Left colon (tissue), 2 donors: ENCODE measurements around the gene PTPN21. TPM values are rescaled to one million over a fixed set of nuclear protein-coding genes. Genes with fewer than 3 reads are reported as not detected.
A peak's percentile ranks its signal among the peaks of the same experiment; 100 is the strongest.
"Not testable (repeated sequence)": the region's sequence is repeated elsewhere in the genome, so short reads cannot be mapped to it uniquely, and the experiment has no call there.

Experiments
- ATAC-seq: fragments of 200-7000 bp; cut with Tn5 transposase; one replicate; pipeline ENCODE4 v1.9.1; 2020; ENCODE audit warnings: mild to moderate bottlenecking, moderate library complexity
- DNase-seq, 2 donors: peaks; one replicate each; pipeline ENCODE4 v3.0.0-alpha.2; 2020
- intact Hi-C, 2 donors: fragments of 100-400 bp; cut with DNase I in 1 of 2; cut with micrococcal nuclease in 1 of 2; formaldehyde crosslinking; loops; one replicate each; pipeline versions ENCODE4 v1.11.2 to v1.14.0; 2022; cut with DNase I, micrococcal nuclease
- total RNA-seq, 2 donors: library from RNA; stranded (reverse); fragmentation: NEBNext Ultra II Directional; extraction: Animal tissue kit (Norgen Biotek cat#: 25700); gene quantifications; one replicate each; pipeline ENCODE4 v1.2.1, GENCODE V29; 2021
- donor health status: DM: no; HTN: no; CAD: no.
- donor health status: DM: yes; HTN: yes; CAD: no.

PTPN21 gene
- total RNA-seq, 2 donors from 2014 or later: 31.8 to 36.8 TPM

DNA sequence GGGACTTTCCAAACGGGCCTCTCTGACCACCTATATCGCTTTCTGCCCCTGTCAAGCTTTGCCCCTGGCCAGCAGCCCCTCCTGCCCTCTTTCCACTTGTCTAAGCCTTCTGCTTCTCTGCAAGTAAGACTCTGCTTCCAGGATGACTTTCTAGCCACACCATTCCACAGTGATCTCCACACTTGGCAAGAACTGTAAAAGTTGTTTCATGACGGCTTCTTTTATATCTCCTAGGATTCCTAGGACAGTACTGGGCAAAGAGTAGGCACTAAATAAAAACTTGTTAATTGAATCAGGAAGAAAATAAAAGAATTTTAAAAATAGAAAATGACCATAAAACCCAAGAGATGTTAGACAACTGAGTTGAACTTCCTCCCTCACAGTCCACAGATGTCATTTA lies 1.8 kb upstream of the PTPN21 start:
- intact Hi-C loops: no loop called here
- ATAC-seq (no peak), DNase-seq (no peak)

DNA sequence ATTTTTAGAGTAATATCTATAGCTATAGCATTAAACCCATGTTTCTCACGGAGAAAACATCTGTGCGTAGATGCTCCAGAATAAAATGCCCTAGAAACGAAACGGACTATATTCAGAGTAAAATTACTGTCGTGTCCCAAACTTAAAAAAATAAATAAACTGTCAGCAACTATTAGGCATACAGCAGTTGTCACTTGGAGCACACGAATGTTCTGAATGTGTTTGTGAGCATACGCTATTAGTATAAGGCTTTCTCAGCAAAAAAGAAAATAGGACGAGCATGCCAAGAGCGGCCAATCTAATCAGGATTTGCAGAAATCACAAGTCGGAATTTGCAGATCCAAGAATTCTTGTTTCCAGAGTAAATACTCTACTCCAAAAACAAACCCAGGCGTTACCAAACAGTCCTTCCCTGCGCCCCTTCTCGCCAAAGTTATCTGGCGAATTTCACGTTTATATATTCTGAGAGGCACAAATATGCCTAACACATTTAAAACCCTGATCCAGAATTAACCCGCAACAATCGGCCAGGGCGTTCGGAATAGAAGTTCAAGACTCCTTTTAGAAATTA lies 836 bp downstream of the PTPN21 start:
- intact Hi-C loops: loop anchor here in 1 of 2 donors (5.0 kb wide), 1 partner anchor 62 kb away; no protein-coding TSS in a partner anchor
- no peak for DNase-seq
- no peak for ATAC-seq

DNA sequence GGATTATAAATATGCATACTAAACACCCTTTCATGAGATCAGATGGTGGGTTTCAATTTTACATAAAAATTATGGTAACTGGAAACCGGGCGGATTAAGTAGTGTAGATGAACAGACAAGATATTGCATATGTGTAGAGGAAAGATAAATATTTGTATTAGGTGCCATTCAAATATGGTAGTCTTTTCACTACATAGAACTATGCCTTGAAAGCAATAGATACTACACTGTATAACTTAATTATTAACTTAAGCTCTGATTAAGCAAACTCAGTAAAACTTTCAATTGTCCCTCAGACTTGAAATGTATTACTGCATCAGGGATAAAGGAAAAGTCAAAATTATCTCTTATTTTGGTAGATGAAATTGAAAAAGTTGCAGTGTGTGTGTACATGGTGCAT lies 1.9 kb downstream of the PTPN21 start:
- intact Hi-C loops: loop anchor here in 1 of 2 donors (5.0 kb wide), 1 partner anchor 61 kb away; no protein-coding TSS in a partner anchor
- DNase-seq (no peak), ATAC-seq (no peak)

DNA sequence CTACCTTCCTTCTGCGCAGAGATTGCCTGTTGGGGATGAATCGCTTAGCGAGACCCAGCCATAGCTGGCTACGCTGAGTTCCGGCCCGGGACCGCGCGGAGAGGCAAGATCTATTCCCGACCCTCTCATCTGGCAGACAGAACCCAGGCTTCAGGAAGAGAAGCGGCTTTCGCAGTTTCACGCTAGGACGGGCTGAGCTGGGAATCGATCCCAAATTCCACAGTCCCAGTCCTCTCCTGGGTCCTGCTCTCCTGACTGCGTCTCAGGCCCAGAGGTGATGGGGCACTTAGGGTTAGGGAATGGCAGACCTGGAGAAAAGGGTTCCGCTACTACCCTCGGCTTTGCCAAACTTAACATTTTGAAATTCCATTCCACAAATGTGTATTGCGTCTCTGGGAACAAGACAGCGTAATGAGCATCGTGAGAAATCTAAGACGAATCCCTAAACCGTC lies 2.8 kb downstream of the PTPN21 start:
- DNase-seq (no peak), ATAC-seq (peak; percentile 7)
- intact Hi-C loops: loop anchor here in 1 of 2 donors (5.0 kb wide), 1 partner anchor 60 kb away; no protein-coding TSS in a partner anchor

DNA sequence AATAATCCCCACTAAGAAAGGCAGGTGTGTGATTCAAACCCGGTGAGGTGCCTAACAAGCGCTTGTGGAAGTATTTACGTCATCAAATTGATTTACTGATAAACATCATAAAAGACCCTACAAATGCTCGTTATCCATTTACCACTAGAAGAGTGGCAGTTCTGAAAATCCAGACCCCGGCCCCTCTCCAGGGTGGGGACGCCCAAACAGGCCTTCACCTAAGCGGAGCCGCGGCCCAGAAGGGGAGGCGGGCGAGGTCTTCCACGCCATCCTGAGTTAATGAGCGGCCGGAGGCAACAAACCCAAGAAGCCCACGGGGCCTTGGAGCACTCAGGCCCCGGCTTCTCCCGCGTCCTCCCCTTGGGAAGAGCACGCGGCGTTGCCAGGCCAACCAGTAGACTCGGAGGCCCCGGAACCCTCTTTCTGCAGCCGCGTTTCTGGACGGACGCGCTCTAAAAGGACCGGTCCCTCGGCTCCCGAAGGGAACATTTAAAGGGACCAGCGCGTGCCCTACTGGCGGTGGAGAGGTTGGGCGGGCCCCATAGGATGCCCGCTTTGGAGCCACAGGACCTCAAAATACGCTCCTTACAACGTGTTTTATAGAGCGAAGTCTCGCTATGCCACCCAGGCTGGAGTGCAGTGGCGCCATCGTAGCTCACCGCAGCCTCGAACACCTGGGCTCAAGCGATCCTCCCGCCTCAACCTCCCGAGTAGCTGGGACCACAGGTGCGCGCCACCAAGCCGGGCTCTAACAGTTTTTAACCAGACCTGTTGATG lies 3.5 kb downstream of the PTPN21 start:
- intact Hi-C loops: loop anchor here in 1 of 2 donors (5.0 kb wide), 1 partner anchor 59 kb away; no protein-coding TSS in a partner anchor
- peak; percentile 82 to 86 for DNase-seq

DNA sequence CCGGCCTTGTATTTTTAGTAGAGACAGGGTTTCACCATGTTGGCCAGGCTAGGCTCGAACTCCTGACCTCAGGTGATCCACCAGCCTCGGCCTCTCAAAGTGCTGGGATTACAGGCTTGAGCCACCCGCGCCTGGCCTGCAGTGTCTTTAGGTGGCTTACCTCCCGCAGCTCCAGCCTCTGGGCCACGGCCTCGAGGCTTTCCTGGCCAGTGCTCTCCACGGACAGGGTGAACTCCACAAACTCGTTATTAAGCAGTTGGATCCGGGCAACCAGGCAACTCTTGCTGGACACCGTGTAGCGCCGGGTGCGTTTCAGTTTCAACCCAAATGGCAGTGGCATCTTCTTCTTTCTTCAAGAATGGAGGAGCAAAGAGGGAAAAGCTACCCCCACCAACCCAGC lies 4.7 kb downstream of the PTPN21 start:
- intact Hi-C loops: loop anchor here in 1 of 2 donors (5.0 kb wide), 1 partner anchor 58 kb away; no protein-coding TSS in a partner anchor
- ATAC-seq (no peak), DNase-seq (no peak)

More for the DNA sequence above, 3.5 kb downstream of the PTPN21 start:
- ATAC-seq: peak; percentile 69

DNA sequence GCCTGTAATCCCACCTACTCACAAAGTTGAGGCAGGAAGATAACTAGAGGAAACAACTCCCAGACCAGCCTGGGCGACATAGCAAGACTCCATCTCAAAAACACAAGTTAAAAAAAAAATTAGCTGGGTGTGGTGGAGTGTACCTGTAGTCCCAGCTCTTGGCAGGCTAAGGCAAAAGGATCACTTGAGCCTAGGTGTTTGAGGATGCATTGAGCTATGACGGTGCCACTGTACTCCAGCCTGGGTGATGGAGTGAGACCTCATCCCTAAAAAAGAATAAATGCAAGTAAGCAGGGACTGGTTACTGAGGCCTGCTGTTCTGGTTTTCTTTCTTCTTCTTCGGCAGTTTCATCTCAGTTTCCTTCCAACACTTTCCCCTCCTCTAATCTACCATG lies 7.4 kb downstream of the PTPN21 start:
- DNase-seq (no peak), ATAC-seq (peak; percentile 17)
- intact Hi-C loops: no loop called here

DNA sequence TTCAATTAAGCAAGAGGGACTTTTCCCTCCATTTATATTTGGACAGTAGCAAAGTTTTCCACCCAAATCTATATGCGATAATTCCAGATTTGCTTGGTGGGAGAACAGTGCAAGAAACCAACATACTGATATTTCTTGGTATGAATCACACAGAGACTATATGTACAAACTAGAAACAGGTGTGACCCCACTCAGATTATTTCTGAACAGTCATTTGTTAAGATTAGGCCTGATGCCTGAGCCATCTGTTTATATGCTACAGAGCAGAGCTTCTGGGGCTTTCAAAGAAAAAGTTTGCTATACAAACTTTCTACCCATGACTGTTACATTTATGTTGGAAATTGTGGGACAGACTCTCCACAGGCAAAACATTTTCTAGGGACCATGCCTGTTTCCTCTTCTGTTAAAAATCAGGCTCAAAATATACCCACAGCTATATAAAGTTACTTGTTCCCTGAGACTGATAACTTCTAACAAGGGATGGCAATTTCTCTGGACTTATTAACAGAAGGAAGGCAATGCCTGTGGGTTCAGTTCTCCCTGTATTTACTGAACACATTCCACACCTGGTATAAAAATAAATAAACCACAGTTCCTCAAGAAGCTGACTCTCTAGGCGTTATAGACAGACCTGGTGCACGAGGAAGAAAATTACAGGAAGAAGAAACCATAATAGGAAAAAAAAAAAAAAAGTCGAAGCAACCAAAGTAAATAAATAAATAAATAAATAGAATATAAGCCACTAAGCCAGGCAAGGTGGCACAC lies 8.0 kb downstream of the PTPN21 start:
- peak; percentile 61 for ATAC-seq
- intact Hi-C loops: no loop called here
- no peak for DNase-seq

DNA sequence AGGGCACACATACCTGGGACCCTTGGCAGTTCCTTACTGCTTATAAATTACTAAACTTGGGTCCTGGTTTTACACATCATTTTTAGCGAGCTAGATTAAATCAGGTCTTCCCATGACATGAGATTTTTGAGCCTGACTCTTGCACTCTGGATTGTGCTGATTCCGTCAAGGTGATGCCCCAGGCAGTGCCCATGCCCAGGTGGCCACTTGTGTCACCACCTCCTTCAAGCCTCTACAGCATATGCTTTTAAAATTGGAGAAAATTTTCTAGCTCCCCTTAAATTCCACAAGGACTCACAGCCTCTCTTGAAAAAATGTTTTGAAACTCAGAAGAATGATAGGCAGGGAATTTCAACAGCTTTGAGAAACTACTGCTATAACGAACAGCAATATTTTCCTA lies 9.6 kb downstream of the PTPN21 start:
- intact Hi-C loops: no loop called here
- DNase-seq: no peak
- ATAC-seq: no peak

DNA sequence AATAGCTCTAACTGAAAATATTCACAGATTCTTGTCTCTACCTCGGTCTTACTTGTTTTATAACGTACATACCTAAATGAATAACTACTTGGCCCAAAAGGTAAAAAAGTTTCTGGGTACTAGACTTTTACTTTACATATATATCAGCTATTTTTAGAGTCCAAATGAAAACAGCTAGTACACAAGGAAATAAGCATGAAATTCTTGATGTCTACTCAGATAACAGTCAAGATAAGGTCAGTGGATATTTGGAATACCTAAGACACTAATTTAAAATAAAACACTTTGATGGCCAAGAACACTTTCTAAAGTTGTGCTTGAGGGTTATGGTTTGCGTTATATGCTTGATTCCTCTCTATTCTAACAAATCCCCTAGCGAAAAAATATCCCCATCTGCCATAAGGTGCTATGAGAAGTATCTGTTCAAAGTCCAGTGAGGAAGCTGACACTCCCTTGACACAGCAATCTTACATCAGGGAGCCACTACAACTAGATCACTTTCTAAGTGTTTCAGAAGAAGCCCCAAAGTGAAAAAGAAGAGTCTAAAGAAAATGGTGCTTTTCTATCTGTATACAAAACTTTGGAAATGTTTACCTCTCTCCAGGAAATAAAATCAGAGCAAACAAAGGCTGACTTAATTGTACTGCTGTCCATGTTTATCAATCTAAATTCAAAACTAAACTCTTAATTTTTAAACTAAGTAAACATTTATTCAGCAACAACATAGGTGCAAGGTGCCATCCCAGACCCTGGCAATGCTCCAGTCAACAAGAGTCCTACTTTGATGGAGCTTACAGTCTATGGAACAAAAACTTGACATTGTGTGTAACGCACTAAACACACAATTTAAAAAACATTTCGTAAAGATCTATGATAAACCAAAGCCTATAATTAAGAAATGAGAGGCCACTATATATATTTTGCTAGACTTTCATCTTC lies 11.7 kb downstream of the PTPN21 start:
- ATAC-seq (peak; percentile 82), DNase-seq (peak; percentile 54 to 55)
- intact Hi-C loops: no loop called here

DNA sequence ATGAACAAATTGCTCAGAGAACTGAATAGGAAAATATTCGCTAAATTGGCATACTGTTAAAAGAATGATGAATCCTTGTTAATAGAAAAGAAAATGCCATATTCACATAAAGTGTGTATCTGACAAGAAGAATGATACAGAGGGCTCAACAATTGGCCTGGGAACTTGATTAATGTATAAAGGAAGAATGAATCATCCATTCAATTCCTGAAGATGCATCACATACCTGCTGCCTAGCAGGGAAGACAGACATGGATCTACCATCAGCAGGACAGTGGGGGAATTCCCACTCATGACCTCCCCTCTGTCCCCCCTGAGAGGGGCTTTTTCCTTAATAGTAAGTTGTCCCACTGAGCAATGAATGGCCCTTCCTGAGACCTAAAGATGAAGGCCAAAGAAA lies 13.5 kb downstream of the PTPN21 start:
- DNase-seq (no peak), ATAC-seq (no peak)
- intact Hi-C loops: no loop called here

DNA sequence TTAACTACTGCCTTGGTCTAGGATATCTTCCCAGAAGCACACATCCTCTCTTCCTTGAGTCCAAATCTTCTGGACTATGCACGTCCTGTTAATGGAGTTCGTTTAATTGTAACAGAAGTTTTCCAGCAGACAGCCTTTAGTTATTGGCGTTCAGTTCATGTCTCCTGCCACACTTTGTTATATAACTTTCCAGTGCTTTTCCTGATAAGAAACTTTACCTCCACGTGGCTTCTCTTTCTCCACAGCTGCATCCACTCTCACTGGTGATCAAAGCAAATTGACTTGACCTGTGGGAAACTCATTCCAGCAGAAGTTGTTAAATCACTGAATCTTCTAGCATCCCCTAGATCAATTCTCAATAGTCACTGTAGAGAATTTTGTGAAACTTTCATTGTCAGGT lies 19.0 kb downstream of the PTPN21 start:
- intact Hi-C loops: no loop called here
- peak; percentile 18 for ATAC-seq
- no peak for DNase-seq

DNA sequence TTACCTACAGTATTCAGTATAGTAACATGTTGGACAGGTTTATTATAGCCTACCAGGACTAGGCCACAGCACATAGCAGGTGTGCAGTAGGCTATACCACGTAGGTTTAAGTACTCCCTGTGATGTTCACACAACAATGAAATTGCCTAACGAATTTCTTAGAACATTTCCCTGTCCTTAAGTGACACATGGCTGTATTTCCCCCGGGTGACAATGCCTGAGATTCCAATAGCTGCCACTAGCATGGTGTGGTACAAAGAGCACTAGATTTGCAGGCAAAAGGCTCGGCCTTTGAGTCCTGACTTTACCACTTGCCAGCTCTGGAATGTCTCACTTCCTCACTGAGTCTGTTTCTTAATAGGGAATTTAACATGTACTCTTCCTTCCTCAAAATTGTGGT lies 19.7 kb downstream of the PTPN21 start:
- ATAC-seq (peak; percentile 91), DNase-seq (peak; percentile 43 to 80)
- intact Hi-C loops: no loop called here

DNA sequence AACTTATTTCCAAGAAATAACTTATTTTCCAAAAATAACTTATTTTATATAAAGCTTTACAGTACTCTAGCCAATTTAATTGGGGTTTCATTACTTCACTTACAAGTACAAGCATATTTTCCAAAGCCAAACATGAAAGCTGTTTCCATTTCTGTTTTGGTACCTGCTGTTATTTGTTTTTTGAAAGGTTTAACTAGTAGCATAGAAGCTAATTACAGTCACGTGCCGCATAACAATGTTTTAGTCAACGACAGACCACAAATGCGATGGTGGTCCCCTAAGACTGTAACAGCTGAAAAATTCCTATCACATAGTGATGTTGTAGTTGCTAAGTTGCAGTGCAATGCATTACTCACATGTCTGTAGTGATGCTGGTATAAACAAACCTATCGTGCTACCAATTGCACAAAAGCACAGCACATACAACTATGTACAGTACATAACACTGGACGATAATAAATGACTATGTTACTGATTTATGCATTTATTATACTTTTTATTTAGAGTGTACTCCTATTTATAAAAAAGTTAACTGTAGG lies 21.7 kb downstream of the PTPN21 start:
- DNase-seq: no peak
- intact Hi-C loops: no loop called here
- ATAC-seq: no peak

DNA sequence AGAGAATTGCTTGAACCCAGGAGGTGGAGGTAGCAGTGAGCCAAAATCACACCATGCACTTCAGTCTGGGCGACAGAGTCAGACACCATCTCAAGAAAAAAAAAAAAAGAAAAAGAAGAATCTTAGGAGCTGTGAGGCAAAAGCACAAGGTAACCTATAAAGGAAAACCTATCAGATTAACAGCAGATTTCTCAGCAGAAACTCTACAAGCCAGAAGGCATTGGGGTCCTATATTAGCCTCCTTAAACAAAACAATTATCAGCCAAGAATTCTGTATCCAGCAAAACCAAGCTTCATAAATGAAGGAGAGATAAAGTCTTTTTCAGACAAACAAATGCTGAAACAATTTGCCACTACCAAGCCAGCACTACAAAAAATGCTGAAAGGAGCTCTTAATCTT lies 24.9 kb downstream of the PTPN21 start:
- intact Hi-C loops, ATAC-seq, DNase-seq: not testable (repeated sequence)

DNA sequence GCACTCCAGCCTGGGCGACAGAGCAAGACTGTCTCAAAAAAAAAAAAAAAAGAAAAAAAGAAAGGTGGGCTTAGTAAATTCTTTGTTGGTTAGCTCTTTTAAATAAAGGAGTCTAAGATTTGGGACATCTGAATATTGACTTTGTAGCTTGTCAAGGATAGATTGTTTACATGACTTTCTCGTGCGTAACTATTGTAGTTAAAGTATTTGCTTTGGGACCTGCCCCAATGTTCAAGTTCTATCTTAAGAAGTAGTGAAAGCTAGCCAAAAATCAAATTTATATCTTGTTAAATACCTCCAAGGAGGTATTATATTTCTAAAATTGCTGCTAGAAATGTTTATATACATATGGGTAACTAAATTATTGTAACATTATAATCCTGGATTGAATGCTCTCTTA lies 32.4 kb downstream of the PTPN21 start:
- intact Hi-C loops: no loop called here
- ATAC-seq (peak; percentile 42), DNase-seq (no peak)

DNA sequence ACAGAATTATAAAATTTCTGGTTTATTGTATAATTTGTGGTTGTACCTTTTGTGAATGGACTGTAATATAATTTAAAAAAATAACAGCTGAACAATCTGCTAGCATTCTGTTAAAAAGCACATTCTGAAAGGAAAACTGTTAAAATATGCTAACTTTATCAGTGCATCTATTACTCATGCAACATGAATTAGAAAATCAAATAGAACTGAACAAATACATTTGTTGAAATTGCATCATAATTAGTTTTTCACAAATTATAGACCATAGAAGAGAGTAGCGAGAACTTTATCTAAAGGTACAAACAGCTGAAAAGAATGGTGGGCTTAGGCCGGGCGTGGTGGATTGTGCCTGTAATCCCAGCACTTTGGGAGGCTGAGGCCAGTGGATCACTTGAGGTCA lies 33.0 kb downstream of the PTPN21 start:
- DNase-seq: no peak
- no peak for ATAC-seq
- intact Hi-C loops: no loop called here

DNA sequence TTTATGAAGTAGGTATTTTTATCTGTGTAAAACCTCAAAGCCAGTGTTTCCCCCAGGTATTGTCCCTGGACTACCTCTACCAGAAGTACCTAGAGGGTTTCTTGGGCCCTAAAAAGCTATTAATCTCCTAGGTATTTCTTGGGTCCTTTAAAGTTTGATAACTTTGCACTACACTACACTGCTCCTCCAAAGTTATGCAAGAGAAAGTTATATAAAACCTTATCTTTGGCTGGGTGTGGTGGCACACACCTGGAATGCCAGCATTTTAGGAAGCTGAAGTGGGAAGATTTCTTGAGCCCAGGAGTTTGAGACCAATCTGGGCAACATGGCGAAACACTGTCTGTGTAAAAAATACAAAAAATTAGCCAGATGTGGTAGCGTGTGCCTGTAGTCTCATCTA lies 34.9 kb downstream of the PTPN21 start:
- intact Hi-C loops: no loop called here
- DNase-seq: no peak
- peak; percentile 65 for ATAC-seq
